ENCODE data around the gene FCER1G. TPM values are rescaled to one million over a fixed set of nuclear protein-coding genes. Genes with fewer than 3 reads are reported as not detected.

FCER1G gene
- polyA plus RNA-seq, 1 donor from 2014 or later = 3.5 TPM

DNA sequence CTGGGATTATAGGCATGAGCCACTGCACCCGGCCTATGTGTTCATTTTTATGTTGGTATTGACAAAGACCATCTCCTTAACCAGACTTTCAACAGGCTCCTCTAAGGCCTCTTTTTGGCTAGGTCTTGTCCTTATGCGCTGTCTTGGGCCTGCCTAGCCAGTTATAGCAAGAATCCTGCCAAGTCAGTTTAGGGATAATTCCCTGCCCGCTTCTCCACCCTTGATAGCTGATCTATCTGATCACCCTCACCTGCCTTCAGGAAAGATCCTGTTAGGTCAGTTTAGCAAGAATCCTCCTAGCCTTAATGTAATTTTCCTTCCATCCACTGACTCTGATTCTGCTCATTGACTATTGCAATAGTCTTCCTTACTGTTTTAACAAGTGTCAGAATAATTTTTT, 35.4 kb upstream of the FCER1G start:
- no peaks in the 10 kb centered on the region for H3K27me3 ChIP-seq (ENCODE audit: insufficient read depth, low read depth, low read length)
- H3K36me3 ChIP-seq (ENCODE audit: insufficient read depth, low read length) = no peaks in the 10 kb centered on the region
- no peak overlapping the region for H3K9ac ChIP-seq (ENCODE audit: low read length)
- H3K79me2 ChIP-seq (replicated peaks; ENCODE audit: insufficient read depth, low read length) = peaks cover 6% of the 10 kb centered on the region
- H2AFZ ChIP-seq (ENCODE audit: low read depth, low read length) = no peak overlapping the region
- H3K27ac ChIP-seq (ENCODE audit: low read length) = no peak overlapping the region
- H3K4me2 ChIP-seq (ENCODE audit: low read length) = no peak overlapping the region
- H4K20me1 ChIP-seq (ENCODE audit: insufficient read depth) = no peaks in the 10 kb centered on the region
- H3K4me3 ChIP-seq (ENCODE audit: low read length) = no peak overlapping the region
- no peaks in the 10 kb centered on the region for H3K9me3 ChIP-seq (ENCODE audit: low read length)
- no peaks in the 10 kb centered on the region for H3F3A ChIP-seq (ENCODE audit: insufficient read depth, low read length, poor library complexity, severe bottlenecking)
- H3K9me2 ChIP-seq (ENCODE audit: insufficient read depth, low read length) = no peaks in the 10 kb centered on the region
- TF ChIP-seq EP300 (conservative IDR thresholded peaks at IDR 0.05; ENCODE audit: poor library complexity, severe bottlenecking) (no peak), POLR2AphosphoS5 (IDR thresholded peaks at IDR 0.05) (no peak), MXI1 (conservative IDR thresholded peaks at IDR 0.05; ENCODE audit: poor library complexity, severe bottlenecking) (no peak), SMC3 (conservative IDR thresholded peaks at IDR 0.05; ENCODE audit: poor library complexity) (no peak), RAD21 (conservative IDR thresholded peaks at IDR 0.05) (no peak)
- TF ChIP-seq, protein P1, sequence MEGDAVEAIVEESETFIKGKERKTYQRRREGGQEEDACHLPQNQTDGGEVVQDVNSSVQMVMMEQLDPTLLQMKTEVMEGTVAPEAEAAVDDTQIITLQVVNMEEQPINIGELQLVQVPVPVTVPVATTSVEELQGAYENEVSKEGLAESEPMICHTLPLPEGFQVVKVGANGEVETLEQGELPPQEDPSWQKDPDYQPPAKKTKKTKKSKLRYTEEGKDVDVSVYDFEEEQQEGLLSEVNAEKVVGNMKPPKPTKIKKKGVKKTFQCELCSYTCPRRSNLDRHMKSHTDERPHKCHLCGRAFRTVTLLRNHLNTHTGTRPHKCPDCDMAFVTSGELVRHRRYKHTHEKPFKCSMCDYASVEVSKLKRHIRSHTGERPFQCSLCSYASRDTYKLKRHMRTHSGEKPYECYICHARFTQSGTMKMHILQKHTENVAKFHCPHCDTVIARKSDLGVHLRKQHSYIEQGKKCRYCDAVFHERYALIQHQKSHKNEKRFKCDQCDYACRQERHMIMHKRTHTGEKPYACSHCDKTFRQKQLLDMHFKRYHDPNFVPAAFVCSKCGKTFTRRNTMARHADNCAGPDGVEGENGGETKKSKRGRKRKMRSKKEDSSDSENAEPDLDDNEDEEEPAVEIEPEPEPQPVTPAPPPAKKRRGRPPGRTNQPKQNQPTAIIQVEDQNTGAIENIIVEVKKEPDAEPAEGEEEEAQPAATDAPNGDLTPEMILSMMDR (IDR thresholded peaks at IDR 0.05; ENCODE audit: poor library complexity, severe bottlenecking) = no peak

DNA sequence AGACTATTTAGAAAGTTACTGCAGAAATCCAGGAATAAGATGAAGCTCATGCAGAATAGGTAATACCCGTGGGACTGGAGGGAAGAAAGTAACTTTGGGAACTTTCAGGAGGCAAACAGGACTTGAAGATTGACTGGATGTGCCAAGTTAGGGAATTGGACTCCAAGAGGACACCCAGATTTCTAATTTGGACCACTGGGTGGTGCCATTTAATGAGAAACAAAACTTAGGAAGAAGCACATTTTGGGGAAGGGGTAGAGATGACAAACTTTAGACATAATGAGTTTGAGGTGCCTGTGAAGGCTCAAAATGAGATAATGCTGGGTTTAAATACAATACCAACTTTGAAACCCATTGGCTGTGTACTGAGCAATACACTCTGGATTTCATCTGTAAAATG, 34.5 kb upstream of the FCER1G start:
- Histone ChIP-seq H2AFZ (ENCODE audit: low read depth, low read length) (no peak overlapping the region), H3K27ac (ENCODE audit: low read length) (no peak overlapping the region), H3K4me3 (ENCODE audit: low read length) (no peak overlapping the region), H3K27me3 (ENCODE audit: insufficient read depth, low read depth, low read length) (no peaks in the 10 kb centered on the region), H3K9ac (ENCODE audit: low read length) (no peak overlapping the region), H3F3A (ENCODE audit: insufficient read depth, low read length, poor library complexity, severe bottlenecking) (no peaks in the 10 kb centered on the region), H3K36me3 (ENCODE audit: insufficient read depth, low read length) (no peaks in the 10 kb centered on the region), H3K4me2 (ENCODE audit: low read length) (no peak overlapping the region), H3K79me2 (replicated peaks; ENCODE audit: insufficient read depth, low read length) (peaks cover 6% of the 10 kb centered on the region), H3K9me2 (ENCODE audit: insufficient read depth, low read length) (no peaks in the 10 kb centered on the region), H3K9me3 (ENCODE audit: low read length) (no peaks in the 10 kb centered on the region), H4K20me1 (ENCODE audit: insufficient read depth) (no peaks in the 10 kb centered on the region)
- TF ChIP-seq POLR2AphosphoS5 (IDR thresholded peaks at IDR 0.05) (no peak), EZH2 (IDR thresholded peaks at IDR 0.05; ENCODE audit: borderline replicate concordance, insufficient read depth, low read length, poor library complexity, severe bottlenecking) (no peak), MXI1 (conservative IDR thresholded peaks at IDR 0.05; ENCODE audit: poor library complexity, severe bottlenecking) (no peak), EP300 (conservative IDR thresholded peaks at IDR 0.05; ENCODE audit: poor library complexity, severe bottlenecking) (no peak), RAD21 (conservative IDR thresholded peaks at IDR 0.05) (no peak), SMC3 (conservative IDR thresholded peaks at IDR 0.05; ENCODE audit: poor library complexity) (no peak), TAF1 (IDR thresholded peaks at IDR 0.05; ENCODE audit: low read depth) (no peak)
- TF ChIP-seq, protein P1 (IDR thresholded peaks at IDR 0.05; ENCODE audit: poor library complexity, severe bottlenecking) = no peak
- TF ChIP-seq, protein P2, sequence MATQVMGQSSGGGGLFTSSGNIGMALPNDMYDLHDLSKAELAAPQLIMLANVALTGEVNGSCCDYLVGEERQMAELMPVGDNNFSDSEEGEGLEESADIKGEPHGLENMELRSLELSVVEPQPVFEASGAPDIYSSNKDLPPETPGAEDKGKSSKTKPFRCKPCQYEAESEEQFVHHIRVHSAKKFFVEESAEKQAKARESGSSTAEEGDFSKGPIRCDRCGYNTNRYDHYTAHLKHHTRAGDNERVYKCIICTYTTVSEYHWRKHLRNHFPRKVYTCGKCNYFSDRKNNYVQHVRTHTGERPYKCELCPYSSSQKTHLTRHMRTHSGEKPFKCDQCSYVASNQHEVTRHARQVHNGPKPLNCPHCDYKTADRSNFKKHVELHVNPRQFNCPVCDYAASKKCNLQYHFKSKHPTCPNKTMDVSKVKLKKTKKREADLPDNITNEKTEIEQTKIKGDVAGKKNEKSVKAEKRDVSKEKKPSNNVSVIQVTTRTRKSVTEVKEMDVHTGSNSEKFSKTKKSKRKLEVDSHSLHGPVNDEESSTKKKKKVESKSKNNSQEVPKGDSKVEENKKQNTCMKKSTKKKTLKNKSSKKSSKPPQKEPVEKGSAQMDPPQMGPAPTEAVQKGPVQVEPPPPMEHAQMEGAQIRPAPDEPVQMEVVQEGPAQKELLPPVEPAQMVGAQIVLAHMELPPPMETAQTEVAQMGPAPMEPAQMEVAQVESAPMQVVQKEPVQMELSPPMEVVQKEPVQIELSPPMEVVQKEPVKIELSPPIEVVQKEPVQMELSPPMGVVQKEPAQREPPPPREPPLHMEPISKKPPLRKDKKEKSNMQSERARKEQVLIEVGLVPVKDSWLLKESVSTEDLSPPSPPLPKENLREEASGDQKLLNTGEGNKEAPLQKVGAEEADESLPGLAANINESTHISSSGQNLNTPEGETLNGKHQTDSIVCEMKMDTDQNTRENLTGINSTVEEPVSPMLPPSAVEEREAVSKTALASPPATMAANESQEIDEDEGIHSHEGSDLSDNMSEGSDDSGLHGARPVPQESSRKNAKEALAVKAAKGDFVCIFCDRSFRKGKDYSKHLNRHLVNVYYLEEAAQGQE (IDR thresholded peaks at IDR 0.05; ENCODE audit: borderline replicate concordance) = no peak
